Measurements from ENCODE around the gene UGT1A8.
A peak's percentile ranks its signal among the peaks of the same experiment; 100 is the strongest.
"Not testable (repeated sequence)": the region's sequence is repeated elsewhere in the genome, so short reads cannot be mapped to it uniquely, and the experiment has no call there.

Gene UGT1A8

DNA sequence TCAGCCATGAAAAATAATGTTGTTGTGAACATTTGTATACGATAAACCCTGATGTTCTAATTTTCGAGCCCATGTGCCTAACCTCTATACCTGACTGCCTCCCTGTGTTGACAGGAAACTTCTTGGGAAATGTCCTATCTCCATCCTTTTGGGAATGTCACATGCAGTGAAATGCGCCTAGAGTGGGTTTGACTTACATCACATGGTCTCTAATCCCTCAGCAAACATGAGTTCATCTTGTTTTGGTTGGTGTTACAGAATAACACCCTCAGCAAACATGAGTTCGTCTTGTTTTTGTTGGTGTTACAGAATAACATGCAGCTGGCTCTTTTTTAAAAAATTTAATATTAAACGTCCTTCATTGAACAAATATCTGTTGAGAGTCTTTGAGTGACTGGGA, 70.9 kb downstream of the UGT1A8 start:
- DNase-seq (ENCODE audit: low read depth) = no peak

GRCh38 chr2:233689031-233689430, 71.6 kb downstream of the UGT1A8 start:
- DNase-seq (ENCODE audit: low read depth) = no peak

DNA sequence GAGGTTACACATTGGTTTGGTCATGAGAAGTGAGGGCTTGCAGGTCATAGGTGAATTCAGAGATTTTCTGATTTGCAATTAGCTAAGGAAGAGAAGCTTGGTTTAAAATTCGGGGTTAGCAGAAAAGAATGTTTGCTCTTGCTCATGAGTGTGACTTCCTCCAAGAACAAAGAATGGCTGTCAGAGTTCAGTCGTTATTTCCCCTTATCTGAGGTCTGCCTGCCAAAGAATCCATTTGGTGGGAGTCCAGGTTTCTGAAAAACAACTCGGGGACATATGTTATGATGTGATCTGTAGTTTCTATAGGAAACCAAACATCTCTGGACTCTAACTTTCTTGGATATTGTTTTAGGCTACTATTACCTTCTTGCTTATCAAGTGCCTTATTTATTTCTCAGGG, 72.1 kb downstream of the UGT1A8 start:
- no peak for DNase-seq (ENCODE audit: low read depth)

DNA sequence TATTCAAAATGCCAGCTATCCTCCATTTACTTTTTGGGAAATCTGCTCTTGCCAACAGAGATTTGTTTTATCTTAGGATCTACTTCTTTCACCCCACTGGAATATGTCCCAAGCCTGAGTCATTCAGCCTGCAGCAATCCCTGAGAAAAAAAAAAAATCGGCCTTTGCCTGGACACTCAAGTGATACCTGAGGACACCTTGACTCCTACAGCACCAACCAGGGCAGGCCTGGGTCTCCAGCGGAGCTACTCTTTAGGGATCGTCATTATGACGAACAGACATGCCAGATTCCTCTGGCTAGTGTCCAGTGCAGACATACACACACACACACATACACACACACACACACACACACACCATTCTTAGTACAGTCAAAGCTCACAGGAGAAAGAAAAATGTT, 73.0 kb downstream of the UGT1A8 start:
- DNase-seq (ENCODE audit: low read depth) = no peak

DNA sequence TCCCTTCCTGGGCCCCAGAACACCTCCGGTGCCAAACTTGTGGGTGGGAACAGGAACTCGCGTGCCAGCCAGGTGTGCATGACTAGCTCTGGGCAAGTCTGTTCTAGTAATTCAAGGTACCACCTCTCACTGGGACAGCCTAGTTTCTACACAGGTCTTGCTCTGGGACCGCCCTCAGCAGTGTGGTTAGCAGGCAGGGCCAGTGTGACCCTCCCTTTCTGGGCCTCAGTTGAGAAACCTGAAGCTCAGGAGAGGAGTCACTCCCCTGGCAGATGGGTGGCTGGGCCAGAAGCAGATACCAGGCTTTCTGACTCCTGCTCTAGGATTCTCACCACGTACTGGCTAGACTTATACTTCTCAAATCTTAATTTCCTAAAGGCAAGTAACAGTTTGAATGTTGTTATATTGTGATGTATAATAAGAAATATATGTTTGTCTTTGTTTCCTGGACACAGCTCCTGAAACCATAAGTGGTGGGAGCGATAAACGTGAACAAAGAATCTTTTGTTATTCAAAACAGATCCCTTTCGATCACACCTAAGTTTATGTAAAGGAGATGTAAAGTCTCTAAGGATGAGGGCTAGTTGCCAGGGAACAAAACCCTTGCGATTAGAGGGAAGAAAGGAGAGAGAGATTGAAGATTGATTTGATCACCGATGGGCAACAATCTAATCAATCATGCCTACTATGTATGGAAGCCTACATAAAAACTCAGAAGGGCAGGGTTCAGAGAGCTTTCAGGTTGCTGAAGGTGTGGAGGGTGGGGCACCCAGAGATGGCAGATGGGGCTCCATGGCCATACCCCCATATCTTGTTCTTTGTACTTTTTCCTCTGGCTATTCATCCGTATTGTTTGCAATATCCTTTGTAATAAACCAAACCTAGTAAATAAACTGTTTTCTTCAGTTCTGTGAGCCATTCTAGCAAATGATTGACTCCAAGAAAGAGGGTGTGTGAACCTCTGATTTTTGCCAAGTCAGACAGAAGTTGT, 74.3 kb downstream of the UGT1A8 start:
- no peak for DNase-seq (ENCODE audit: low read depth)

- DNase-seq (ENCODE audit: low read depth) = no peak
These were observed 75.2 kb downstream of the UGT1A8 start, which contains the start of gene UGT1A6 for GRCh38 chr2:233692648-233693047. UGT1A6 (plus strand) TSS chr2:233692890; CDS start chr2:233693005, 115 bp downstream.

DNA sequence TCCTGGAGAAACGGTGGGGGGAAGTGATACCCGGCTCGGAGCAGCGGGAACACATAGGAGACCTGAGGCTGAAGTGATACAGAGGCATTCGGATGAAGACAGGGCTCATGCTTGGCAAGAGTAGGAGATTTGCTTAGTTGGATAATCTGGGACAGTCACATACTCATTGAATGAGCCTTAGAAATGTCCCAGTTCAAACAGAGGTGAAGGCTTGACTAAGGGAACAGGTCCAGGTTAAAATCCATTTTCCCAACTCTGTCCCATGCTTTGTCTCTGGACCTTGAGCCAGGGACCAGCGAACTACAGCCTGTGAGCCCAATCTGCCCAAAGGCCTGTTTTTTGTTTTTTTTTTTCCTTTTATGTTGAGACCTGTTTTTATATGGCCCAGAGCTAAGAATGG, 76.5 kb downstream of the UGT1A8 start:
- no peak for DNase-seq (ENCODE audit: low read depth)

DNA sequence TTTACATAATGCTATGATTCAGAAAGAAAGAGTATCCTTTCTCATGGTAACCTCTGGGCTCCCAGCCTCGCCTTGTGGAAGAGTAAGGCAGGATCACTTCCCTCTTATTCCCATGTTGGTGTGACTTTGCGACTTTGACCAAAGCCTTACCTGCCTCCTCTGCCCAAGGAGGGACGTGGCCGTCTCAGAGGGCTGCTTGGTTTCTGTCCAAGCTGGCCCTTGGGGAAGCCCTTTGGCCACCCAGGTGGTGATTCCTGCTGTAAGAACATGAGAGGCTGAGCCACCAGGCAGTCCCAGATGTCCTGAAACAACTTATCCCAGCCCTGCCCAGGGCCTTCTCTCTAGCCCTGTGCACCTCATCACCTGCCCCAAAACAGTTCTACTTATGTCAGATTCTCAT, 81.3 kb downstream of the UGT1A8 start:
- no peak for DNase-seq (ENCODE audit: low read depth)

- peak; percentile 52 for DNase-seq (ENCODE audit: low read depth)
These were observed 82.1 kb downstream of the UGT1A8 start for GRCh38 chr2:233699424-233700027.

DNA sequence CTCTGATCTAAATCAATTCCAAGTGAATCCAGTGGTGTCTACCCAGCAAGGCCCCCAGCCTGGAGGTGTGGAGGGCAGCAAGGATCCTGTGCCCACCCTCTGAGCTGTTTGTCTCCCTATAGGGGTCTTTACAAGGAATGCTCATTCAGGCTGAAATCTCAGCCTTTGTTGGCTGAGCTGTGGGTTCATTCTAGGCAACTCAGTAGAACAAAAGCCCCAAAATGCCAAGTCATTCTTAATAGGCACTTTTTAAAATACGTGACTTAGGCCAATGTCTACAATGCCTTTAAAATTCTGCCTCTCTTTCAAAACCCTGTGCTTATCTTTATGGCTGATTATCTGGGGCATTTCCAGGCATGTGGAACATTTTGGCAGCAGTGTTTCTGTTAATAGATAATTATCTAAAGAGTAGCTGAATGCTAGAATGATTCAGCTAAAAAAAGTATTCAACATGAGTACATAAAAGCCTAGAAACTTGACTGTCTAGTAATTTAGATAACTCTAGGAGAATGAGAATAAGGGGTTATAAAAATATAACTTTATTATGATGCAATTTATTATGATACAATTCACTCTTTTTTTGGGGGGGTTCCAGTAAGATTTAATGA, 82.7 kb downstream of the UGT1A8 start:
- peak; percentile 90 for DNase-seq (ENCODE audit: low read depth)

- DNase-seq (ENCODE audit: low read depth) = not testable (repeated sequence)
These were observed 83.4 kb downstream of the UGT1A8 start for GRCh38 chr2:233700842-233701241.

DNA sequence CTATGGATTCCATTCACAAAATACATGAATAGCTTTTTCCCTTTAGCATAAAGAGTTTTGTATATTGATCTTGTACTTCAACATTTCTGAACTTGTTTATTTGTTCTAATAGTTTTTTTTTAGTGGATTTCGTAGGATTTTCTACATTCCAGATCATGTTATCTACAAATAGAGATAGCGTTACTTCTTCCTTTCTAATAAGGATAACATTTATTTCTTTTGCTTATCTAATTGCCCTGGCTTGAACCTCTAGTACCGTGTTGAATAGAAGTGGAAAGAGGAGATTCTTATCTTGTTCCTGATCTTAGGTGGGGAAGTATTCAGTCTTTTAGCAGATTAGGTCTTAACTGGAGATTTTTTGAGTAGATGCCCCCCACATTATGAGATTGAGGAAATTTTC, 84.8 kb downstream of the UGT1A8 start:
- DNase-seq (ENCODE audit: low read depth) = no peak

DNA sequence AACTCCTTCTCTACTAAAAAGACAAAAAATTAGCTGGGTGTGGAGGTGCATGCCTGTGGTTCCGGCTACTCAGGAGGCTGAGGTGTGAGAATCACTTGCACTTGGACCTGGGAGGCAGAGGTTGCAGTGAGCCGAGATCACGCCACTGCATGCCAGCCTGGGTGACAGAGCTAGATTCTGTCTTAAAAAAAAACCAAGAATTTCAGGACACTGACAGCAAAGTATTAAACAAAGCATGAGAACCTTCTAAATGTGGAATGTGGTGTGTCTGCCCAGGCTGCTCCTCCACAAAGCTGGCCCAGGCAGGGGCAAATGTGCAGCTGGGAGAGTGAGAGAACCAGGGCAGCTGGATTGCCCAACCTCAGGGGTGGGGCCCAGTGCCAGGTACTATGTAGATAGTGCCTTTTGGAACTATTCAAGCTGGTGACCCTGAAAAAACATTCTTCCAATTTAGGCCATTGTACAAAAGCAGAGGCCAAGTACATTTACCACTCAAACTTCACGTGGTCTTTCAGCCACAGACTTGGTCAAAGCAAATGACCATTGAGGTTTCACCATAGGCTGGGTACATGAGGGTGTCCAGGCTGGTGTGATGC, 88.6 kb downstream of the UGT1A8 start:
- peak; percentile 14 for DNase-seq (ENCODE audit: low read depth)

GRCh38 chr2:233706720-233707119, 89.3 kb downstream of the UGT1A8 start:
- peak; percentile 55 for DNase-seq (ENCODE audit: low read depth)

DNA sequence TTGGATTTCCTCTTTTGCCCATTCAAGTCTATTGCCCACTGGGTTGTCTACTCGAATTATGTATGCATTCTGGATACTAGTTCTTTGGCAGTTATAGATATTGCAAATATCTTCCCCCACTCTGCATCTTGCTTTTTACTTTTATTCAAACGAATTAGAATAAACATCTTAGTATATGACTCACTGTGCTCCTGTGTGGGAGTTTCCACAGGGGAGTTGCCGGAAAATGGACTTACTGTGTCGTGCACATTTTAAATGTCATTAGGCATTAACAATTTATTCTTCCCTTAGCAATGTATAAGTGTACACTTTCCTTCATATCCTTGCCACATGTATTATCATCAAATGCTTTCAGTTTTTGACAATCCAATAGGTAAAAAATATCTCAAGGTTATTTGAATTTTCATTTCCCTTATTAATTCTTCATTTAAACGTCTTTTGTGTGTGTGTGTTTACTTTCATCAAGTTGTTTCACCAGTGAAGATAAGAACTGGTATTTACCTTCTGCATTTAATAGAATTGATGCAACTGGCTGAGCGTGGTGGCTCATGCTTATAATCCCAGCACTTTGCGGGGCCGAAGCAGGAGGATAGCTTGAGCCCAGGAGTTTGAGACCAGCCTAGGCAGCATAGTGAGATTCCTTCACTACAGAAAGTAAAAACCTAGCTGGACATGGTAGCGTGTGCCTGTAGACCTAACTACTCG, 90.7 kb downstream of the UGT1A8 start:
- DNase-seq (ENCODE audit: low read depth) = peak; percentile 36

DNA sequence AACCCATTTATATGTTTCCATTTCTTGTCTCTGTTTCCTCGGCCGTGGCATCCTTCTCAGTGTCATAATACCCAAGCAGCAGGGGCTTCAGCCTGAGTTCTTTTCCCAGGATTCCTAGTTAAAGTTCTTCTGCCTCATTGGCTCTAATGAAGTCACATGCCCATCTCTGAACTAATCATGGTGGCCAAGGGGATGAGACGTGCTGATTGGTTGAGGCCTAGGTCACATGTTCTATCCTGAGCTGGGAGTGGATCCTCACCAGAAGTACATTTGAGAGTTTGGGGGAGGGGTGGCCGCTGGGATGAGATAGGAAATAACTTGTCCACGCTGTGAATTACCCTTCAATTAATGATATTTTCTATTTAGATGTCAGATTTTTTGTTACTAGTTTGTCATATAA, 91.5 kb downstream of the UGT1A8 start:
- no peak for DNase-seq (ENCODE audit: low read depth)

DNA sequence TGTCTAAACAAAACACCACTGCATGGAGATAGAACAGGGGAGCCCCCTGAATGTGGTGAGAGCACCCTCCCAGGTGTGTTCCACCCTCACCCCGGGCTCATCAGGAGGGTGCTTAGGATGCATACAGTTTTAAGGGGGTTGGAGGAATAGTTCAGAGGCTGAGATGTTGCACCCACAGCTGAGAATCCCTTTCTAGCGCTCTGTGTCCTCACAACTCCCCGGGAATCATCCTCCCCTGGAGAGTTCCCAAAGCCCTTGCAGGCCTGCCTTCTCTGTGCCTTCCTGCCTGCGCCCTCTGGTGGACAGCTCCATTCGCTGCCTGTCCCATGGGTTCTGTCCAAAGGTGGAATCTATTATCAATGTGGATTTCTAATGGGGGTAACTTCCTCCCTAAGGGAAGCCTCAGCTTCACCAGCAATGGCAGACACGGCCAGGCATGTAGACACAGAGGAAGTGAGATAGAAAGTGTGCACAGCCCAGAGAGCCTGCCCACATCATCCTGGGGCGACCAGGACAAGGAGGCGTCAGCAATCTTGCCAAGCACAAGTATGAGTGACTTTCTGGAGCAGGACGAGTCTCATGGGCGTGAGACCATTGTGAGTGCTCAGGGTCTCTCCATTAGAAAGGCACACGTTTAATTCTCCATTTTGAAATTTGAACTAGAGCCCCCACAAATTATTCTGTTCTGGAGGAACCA, 94.0 kb downstream of the UGT1A8 start:
- peak; percentile 59 for DNase-seq (ENCODE audit: low read depth)

DNA sequence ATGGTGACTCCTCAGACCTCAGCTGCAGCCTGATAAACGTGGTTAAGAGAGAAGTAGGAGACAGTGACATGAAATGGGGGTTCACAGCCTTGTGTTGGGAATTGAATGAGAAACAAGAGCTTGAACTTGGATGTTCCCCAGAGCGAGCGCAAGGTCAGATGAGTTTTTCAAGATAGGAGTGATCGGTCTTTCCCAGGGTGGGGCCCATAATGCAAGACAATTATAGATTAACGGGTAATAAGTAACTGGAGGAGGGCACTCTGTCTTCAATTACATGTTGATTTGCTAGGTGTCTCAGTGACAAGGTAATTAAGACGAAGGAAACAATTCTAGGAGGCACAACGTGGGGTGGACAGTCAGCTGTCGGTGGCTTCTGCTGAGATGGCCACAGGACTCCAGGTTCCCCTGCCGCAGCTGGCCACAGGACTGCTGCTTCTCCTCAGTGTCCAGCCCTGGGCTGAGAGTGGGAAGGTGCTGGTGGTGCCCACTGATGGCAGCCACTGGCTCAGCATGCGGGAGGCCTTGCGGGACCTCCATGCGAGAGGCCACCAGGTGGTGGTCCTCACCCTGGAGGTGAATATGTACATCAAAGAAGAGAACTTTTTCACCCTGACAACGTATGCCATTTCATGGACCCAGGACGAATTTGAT, 95.3 kb downstream of the UGT1A8 start, which contains the start of gene UGT1A5:
Gene UGT1A5, plus strand, starts transcription at position 297 of the 651 bp plus-strand sequence. Its CDS starts 85 bp downstream, at position 382.
- DNase-seq (ENCODE audit: low read depth) = no peak

DNA sequence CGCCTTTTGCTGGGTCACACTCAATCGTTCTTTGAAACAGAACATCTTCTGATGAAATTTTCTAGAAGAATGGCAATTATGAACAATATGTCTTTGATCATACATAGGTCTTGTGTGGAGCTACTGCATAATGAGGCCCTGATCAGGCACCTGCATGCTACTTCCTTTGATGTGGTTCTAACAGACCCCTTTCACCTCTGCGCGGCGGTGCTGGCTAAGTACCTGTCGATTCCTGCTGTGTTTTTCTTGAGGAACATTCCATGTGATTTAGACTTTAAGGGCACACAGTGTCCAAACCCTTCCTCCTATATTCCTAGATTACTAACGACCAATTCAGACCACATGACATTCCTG, 95.8 kb downstream of the UGT1A8 start:
- no peak for DNase-seq (ENCODE audit: low read depth)

- no peak for DNase-seq (ENCODE audit: low read depth)
These were observed 96.7 kb downstream of the UGT1A8 start for GRCh38 chr2:233714121-233714520.

DNA sequence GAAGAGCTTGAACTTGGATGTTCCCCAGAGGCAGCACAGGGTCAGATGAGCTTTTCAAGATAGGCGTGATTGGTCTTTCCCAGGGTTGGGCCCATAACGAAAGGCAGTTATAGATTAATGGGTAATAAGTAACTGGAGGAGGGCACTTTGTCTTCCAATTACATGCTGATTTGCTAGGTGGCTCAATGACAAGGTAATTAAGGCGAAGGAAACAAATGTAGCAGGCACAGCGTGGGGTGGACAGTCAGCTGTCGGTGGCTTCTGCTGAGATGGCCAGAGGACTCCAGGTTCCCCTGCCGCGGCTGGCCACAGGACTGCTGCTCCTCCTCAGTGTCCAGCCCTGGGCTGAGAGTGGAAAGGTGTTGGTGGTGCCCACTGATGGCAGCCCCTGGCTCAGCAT, 101.1 kb downstream of the UGT1A8 start, which contains the start of gene UGT1A4:
Gene UGT1A4, plus strand, starts transcription at position 185 of the 400 bp plus-strand sequence. Its CDS starts 85 bp downstream, at position 270.
- DNase-seq (ENCODE audit: low read depth) = no peak

Data from amniotic epithelial cell (primary cell).